HFFc6 (cell line): Measurements from ENCODE around the gene DYSF. TPM values are rescaled to one million over a fixed set of nuclear protein-coding genes. Genes with fewer than 3 reads are reported as not detected.
A peak's percentile ranks its signal among the peaks of the same experiment; 100 is the strongest.

Experiments
- DNase-seq: peaks from one replicate; pipeline ENCODE4 v3.0.0-alpha.2; 2018
- H3K27ac Mint-ChIP-seq: 2 replicates; pipeline ENCODE4 v1.8.0; 2020; ENCODE audit warnings: mild to moderate bottlenecking, mixed read lengths
- H3K27me3 Mint-ChIP-seq: 2 replicates; pipeline ENCODE4 v1.8.0; 2021; ENCODE audit warnings: mild to moderate bottlenecking, moderate library complexity, mixed read lengths; ENCODE audit not compliant: insufficient read depth
- H3K36me3 Mint-ChIP-seq: 2 replicates; pipeline ENCODE4 v1.8.0; 2021; ENCODE audit warnings: low read depth, mixed read lengths
- H3K4me1 Mint-ChIP-seq: 2 replicates; pipeline ENCODE4 v1.8.0; 2020; ENCODE audit warnings: low read depth, mixed read lengths
- H3K4me3 Mint-ChIP-seq: 2 replicates; pipeline ENCODE4 v1.8.0; 2020; ENCODE audit warnings: mild to moderate bottlenecking, moderate library complexity, mixed read lengths
- H3K9me3 Mint-ChIP-seq: 2 replicates; pipeline ENCODE4 v1.8.0; 2020; ENCODE audit warnings: mild to moderate bottlenecking, mixed read lengths
- total RNA-seq, 6 experiments: library from RNA; stranded (reverse); fragmentation: NEBNext Ultra II Directional; extraction: Animal tissue kit (Norgen Biotek cat#: 25700); gene quantifications; 2 replicates in 1 of 6; 3 replicates in 5 of 6; pipeline ENCODE4 v1.2.3, GENCODE V29; 2021
- TF ChIP-seq, protein P1 (sequence below): fragments of 200-600 bp; sonication (generic); IDR thresholded peaks from 2 replicates; pipeline ENCODE4 v1.5.0; 2021; ENCODE audit warnings: antibody characterized with exemption, mild to moderate bottlenecking

Gene DYSF
- total RNA-seq, 6 experiments from 2014 or later = 0.07 to 0.57 (median 0.32) TPM

DNA sequence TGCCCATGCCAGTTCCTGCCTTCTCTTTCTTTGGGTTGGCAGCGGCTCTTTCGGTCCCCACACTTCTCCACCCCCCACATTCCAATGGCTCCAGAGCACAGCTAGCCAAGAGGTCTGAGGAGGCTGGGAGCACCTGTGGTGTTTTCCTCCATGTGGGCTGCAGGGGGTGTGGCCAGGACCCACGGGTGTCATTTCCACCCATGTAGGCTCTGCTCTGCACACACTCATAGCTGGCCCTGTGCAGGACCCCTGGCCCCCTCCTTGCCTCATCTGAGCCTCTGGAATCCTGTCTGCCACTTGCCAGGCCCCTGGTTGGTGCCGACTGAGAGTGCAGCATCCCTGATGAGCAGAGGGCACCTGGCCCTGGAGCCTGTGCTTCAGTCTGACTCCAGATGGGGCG, 46.3 kb downstream of the DYSF start:
- peak overlapping the region; percentile 95 for H3K27ac Mint-ChIP-seq

DNA sequence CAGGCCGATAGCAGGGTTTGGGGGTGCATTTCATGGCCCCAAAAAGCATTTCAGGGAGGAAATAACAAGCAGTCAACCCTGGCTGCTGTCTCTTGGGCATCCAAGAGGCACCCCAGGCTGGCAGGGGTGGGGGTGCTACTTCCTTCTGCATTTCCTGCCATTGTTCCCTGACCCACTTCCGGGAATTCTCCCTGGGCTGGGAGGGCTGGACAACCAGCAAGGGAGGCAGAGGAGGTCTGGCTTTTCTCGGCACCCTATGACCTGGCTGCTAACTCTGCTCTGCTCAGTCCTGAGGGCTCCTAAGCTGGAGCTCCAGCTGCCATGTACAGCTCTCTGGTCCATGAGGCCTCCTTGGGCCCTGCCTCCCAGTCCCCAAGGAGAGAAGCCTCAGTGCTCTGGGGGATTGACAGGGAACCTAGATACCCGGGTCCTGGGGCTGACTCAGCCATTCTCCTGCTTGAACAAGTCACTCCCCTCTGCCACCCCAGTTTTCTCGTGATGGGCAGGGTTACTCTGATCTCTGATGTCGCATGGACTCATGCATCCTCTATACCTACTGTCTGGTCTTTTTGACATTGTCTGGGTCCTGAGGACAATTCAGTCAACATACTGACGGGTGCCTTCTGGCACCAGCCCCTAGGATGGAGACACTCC, 47.2 kb downstream of the DYSF start:
- DNase-seq = no peak
- no peaks in the 10 kb centered on the region for H3K9me3 Mint-ChIP-seq
- H3K27ac Mint-ChIP-seq = peak overlapping the region; percentile 95; the same call in 1 of the 2 replicates
- peaks cover 8% of the 10 kb centered on the region for H3K27me3 Mint-ChIP-seq
- H3K36me3 Mint-ChIP-seq = no peaks in the 10 kb centered on the region
- TF ChIP-seq, protein P1, sequence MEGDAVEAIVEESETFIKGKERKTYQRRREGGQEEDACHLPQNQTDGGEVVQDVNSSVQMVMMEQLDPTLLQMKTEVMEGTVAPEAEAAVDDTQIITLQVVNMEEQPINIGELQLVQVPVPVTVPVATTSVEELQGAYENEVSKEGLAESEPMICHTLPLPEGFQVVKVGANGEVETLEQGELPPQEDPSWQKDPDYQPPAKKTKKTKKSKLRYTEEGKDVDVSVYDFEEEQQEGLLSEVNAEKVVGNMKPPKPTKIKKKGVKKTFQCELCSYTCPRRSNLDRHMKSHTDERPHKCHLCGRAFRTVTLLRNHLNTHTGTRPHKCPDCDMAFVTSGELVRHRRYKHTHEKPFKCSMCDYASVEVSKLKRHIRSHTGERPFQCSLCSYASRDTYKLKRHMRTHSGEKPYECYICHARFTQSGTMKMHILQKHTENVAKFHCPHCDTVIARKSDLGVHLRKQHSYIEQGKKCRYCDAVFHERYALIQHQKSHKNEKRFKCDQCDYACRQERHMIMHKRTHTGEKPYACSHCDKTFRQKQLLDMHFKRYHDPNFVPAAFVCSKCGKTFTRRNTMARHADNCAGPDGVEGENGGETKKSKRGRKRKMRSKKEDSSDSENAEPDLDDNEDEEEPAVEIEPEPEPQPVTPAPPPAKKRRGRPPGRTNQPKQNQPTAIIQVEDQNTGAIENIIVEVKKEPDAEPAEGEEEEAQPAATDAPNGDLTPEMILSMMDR = no peak
- peaks cover 32% of the 10 kb centered on the region for H3K4me1 Mint-ChIP-seq
- H3K4me3 Mint-ChIP-seq = no peak overlapping the region

More for the DNA sequence above, 46.3 kb downstream of the DYSF start:
- TF ChIP-seq, protein P1 = no peak
- peak overlapping the region; percentile 47 for H3K4me3 Mint-ChIP-seq
- no peaks in the 10 kb centered on the region for H3K9me3 Mint-ChIP-seq
- H3K36me3 Mint-ChIP-seq = no peaks in the 10 kb centered on the region
- H3K27me3 Mint-ChIP-seq = peaks cover 4% of the 10 kb centered on the region
- peaks cover 32% of the 10 kb centered on the region for H3K4me1 Mint-ChIP-seq
- no peak for DNase-seq

DNA sequence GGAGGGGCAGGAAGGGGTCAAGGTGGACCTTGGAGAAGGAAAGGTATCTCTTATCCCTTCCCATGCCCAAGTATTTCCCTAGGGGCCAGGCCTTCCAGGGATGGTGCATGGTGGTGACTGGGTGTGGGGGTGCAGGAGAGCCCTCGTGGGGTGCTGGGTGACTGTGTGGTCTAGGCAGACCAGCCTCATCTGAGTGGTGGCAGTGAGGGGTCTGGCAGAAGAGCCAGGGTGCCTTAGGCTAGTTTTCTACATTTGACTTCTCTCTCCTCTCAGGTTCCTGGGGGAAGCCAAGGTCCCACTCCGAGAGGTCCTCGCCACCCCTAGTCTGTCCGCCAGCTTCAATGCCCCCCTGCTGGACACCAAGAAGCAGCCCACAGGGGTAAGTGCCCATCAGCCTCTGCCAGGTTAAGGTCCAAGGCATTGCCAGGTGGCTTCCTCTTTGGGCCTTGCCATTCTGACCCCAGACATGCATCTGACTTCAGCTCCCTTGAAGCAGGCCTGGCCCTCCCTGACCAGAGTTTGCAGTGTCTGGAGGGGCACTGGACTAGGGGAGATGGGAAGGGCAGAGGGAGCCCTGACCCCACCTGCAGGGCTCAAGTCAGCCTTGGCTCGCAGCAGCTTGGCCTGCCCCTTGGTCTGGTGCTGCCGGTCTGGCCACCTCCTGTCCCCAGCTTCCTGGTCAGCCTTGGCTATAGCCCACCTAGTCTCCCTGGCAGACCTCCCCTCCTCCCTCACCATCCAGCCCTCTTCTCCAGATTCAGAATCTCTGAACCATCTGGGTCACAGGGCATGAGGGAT, 49.8 kb downstream of the DYSF start:
- peaks cover 22% of the 10 kb centered on the region for H3K4me1 Mint-ChIP-seq
- no peak overlapping the region for H3K4me3 Mint-ChIP-seq
- H3K9me3 Mint-ChIP-seq = no peaks in the 10 kb centered on the region
- no peaks in the 10 kb centered on the region for H3K36me3 Mint-ChIP-seq
- H3K27me3 Mint-ChIP-seq = peaks cover 7% of the 10 kb centered on the region
- no peak for DNase-seq
- TF ChIP-seq, protein P1 = no peak
- no peak overlapping the region for H3K27ac Mint-ChIP-seq

DNA sequence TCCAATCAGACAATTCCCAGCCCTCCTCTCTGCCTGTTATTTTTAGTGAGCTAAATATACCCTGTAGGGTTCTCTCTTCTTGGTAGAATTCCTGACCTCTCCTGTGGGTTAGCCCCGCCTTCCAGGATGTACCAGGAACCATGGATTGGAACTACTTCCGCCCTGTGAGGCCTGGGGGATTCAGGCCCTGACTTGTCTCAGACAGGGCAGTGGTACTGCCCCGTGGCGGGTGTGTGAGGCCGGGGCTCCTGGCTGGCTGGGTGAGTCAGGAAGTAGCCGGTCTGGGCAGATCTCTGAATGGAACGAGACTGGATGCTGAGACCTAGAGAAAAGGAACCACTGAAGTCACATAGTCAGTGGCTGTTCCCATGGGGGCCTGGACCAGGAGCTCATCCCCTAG, 50.5 kb downstream of the DYSF start:
- TF ChIP-seq, protein P1 = no peak
- Mint-ChIP-seq H3K27ac (no peak overlapping the region), H3K9me3 (no peaks in the 10 kb centered on the region), H3K27me3 (peaks cover 7% of the 10 kb centered on the region), H3K4me3 (no peak overlapping the region), H3K4me1 (peaks cover 15% of the 10 kb centered on the region), H3K36me3 (no peaks in the 10 kb centered on the region)
- no peak for DNase-seq

DNA sequence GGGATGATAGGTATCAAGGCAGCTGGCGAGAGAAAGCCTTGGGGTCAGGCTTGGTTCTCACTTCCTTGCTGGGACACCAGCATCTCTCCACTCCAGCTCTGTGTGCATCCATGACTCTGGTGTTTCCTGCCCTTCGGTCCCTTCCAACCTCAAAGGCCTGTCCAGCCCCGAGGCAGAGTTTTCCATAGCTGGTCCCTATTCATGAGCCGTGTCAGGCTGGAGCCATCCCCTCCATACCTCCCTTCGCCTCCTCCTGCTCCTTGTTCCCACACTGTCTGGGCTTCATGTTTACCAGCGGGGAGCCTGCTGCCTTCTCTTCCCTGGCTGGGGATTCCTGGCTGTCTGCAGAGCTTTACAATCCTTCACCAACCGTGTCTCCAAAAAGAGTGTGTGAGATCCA, 51.2 kb downstream of the DYSF start:
- H3K4me3 Mint-ChIP-seq = no peak overlapping the region
- no peak for DNase-seq
- peaks cover 7% of the 10 kb centered on the region for H3K4me1 Mint-ChIP-seq

More for the DNA sequence above, 51.2 kb downstream of the DYSF start:
- TF ChIP-seq, protein P1 = no peak
- Mint-ChIP-seq H3K27ac (no peak overlapping the region), H3K27me3 (peaks cover 7% of the 10 kb centered on the region), H3K9me3 (no peaks in the 10 kb centered on the region), H3K36me3 (no peaks in the 10 kb centered on the region)
